GM13976 (cell line): ENCODE data around the gene DEFB113.

Source experiments
- DNase-seq: peaks from one replicate; pipeline ENCODE4 v3.0.0; 2012; ENCODE audit warnings: low spot score
- in situ Hi-C: fragments of 300-500 bp; cut with MboI; formaldehyde crosslinking; loops from one replicate; pipeline ENCODE4 v1.12.0; 2022; ENCODE audit warnings: low sequenced_read_pairs, mixed read lengths, inconsistent platforms; ENCODE audit not compliant: unreplicated experiment
- TF ChIP-seq, protein P1 (sequence below): IDR thresholded peaks from 2 replicates; pipeline ENCODE4 v1.5.1; 2012; ENCODE audit warnings: borderline replicate concordance, mild to moderate bottlenecking; ENCODE audit not compliant: insufficient read depth; ENCODE audit errors: extremely low read depth, missing control alignments, control extremely low read depth

The DEFB113 gene

GRCh38 chr6:49969605-49970004 is at the start of gene DEFB113:
TSS of gene DEFB113 (minus strand) at chr6:49969625. CDS start at chr6:49969625, 0 bp downstream.
- in situ Hi-C loops, result no loop called here

GRCh38 chr6:50007819-50008218 is 38.4 kb upstream of the DEFB113 start:
- TF ChIP-seq, protein P1, sequence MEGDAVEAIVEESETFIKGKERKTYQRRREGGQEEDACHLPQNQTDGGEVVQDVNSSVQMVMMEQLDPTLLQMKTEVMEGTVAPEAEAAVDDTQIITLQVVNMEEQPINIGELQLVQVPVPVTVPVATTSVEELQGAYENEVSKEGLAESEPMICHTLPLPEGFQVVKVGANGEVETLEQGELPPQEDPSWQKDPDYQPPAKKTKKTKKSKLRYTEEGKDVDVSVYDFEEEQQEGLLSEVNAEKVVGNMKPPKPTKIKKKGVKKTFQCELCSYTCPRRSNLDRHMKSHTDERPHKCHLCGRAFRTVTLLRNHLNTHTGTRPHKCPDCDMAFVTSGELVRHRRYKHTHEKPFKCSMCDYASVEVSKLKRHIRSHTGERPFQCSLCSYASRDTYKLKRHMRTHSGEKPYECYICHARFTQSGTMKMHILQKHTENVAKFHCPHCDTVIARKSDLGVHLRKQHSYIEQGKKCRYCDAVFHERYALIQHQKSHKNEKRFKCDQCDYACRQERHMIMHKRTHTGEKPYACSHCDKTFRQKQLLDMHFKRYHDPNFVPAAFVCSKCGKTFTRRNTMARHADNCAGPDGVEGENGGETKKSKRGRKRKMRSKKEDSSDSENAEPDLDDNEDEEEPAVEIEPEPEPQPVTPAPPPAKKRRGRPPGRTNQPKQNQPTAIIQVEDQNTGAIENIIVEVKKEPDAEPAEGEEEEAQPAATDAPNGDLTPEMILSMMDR, result no peak
- DNase-seq, result no peak
- in situ Hi-C loops, result no loop called here

More at GRCh38 chr6:49969605-49970004, at the start of gene DEFB113:
- DNase-seq, result no peak
- TF ChIP-seq, protein P1, result no peak

GRCh38 chr6:50003139-50003538 is 33.7 kb upstream of the DEFB113 start:
- in situ Hi-C loops, result no loop called here
- TF ChIP-seq, protein P1, result no peak
- no peak for DNase-seq

- TF ChIP-seq, protein P1, result no peak
These were observed 25.9 kb upstream of the DEFB113 start for GRCh38 chr6:49995278-49995677.

DNA sequence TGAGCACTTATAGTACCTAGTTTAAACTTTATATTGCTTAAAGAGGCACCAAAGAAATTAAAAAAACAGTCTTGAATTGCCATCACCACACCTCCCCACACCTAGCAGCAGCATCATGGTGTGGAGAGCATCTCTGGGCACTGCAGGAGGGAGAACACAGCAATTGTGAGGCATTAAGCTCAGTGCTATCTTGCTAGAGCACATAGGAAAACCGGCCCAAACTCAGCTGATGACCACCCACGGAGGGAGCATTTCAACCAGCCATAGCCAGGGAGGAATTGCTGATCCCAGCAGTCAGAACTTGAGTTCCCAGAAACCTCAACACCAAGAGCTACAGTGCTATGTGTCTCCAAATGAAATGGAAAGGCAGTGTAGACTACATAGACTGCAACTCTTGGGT is 19.5 kb upstream of the DEFB113 start:
- in situ Hi-C loops, result no loop called here
- DNase-seq, result no peak
- TF ChIP-seq, protein P1, result no peak

More at GRCh38 chr6:49995278-49995677, 25.9 kb upstream of the DEFB113 start:
- in situ Hi-C loops, result no loop called here
- no peak for DNase-seq

GRCh38 chr6:49987749-49988148 is 18.3 kb upstream of the DEFB113 start:
- TF ChIP-seq, protein P1, result no peak
- in situ Hi-C loops, result no loop called here
- no peak for DNase-seq

DNA sequence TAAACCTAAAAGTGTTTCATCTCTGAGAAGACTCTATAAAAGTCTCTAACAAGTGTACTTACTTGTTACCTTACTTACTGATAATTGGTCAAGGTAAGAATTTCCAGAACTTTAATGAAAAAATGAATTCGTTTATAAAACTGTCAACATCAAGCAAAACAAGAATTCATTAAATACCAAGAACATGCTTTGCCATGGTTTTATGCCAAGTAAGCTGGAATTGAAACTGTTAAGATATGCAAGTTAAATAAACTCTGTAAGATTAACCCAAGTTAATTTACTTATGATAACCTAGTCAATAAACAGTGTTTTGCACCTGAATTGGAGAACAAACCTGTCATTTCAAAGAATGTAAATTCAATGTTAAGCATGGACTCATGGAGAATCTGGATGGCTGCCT is 17.1 kb upstream of the DEFB113 start:
- TF ChIP-seq, protein P1, result no peak
- in situ Hi-C loops, result no loop called here

More for the DNA sequence above, 17.1 kb upstream of the DEFB113 start:
- no peak for DNase-seq
